Measurements from ENCODE around the gene PTPRG. TPM values are rescaled to one million over a fixed set of nuclear protein-coding genes. Genes with fewer than 3 reads are reported as not detected.
"Not testable (repeated sequence)": the region's sequence is repeated elsewhere in the genome, so short reads cannot be mapped to it uniquely, and the experiment has no call there.

PTPRG gene
- total RNA-seq, 4 donors from 2014 or later, result 11.0 to 18.5 (median 14.9) TPM

GRCh38 chr3:61813636-61814035 lies 252.3 kb downstream of the PTPRG start:
- Histone ChIP-seq H3K9me3 (no peaks in the 10 kb centered on the region), H3K27me3 (no peaks in the 10 kb centered on the region), H3K27ac (no peak overlapping the region), H3K4me3 (no peak overlapping the region), H3K4me1 (peaks cover 33% of the 10 kb centered on the region), H3K36me3 (no peaks in the 10 kb centered on the region)
- WGBS, result 65% methylated on average over 4 of the region's 4 CpGs
- TF ChIP-seq POLR2A (IDR thresholded peaks at IDR 0.05), result no peak
- TF ChIP-seq EP300 (IDR thresholded peaks at IDR 0.05), result no peak
- no peak for TF ChIP-seq POLR2AphosphoS5 (IDR thresholded peaks at IDR 0.05)
- TF ChIP-seq, protein P1, sequence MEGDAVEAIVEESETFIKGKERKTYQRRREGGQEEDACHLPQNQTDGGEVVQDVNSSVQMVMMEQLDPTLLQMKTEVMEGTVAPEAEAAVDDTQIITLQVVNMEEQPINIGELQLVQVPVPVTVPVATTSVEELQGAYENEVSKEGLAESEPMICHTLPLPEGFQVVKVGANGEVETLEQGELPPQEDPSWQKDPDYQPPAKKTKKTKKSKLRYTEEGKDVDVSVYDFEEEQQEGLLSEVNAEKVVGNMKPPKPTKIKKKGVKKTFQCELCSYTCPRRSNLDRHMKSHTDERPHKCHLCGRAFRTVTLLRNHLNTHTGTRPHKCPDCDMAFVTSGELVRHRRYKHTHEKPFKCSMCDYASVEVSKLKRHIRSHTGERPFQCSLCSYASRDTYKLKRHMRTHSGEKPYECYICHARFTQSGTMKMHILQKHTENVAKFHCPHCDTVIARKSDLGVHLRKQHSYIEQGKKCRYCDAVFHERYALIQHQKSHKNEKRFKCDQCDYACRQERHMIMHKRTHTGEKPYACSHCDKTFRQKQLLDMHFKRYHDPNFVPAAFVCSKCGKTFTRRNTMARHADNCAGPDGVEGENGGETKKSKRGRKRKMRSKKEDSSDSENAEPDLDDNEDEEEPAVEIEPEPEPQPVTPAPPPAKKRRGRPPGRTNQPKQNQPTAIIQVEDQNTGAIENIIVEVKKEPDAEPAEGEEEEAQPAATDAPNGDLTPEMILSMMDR (IDR thresholded peaks at IDR 0.05), result no peak
- no peak for DNase-seq (ENCODE audit: low spot score in 2 of 2)

DNA sequence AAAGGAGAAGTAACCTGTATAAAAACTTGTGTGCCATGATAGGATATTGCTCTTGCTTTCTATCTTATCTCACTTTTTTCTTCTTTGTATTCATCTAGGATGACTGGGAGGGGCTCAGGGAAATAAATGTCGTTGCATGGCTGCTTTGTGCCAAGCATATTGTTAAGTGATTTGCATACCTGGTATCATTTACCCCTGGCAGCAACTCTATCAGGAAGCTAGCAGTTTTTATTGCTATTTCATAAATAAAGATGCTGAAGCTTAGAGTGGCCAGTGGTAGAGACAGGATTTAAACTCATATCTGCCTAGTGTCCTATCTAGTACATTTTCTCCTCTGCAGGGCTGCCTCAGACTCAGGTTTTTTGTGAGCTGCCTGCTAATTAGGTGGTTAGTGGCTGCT lies 253.3 kb downstream of the PTPRG start:
- Histone ChIP-seq H3K4me3 (no peak overlapping the region), H3K9me3 (no peaks in the 10 kb centered on the region), H3K36me3 (no peaks in the 10 kb centered on the region), H3K27me3 (no peaks in the 10 kb centered on the region), H3K4me1 (peaks cover 22% of the 10 kb centered on the region), H3K27ac (no peak overlapping the region)
- WGBS, result 12% methylated on average over 1 of the region's 1 CpG
- TF ChIP-seq, protein P1 (IDR thresholded peaks at IDR 0.05), result no peak
- TF ChIP-seq POLR2AphosphoS5 (IDR thresholded peaks at IDR 0.05) (no peak), POLR2A (IDR thresholded peaks at IDR 0.05) (no peak), EP300 (IDR thresholded peaks at IDR 0.05) (no peak)
- no peak for DNase-seq (ENCODE audit: low spot score in 2 of 2)

GRCh38 chr3:61816304-61816703 lies 254.9 kb downstream of the PTPRG start:
- H3K27ac ChIP-seq; H3K27me3 ChIP-seq; H3K36me3 ChIP-seq; H3K4me3 ChIP-seq; H3K9me3 ChIP-seq; DNase-seq (ENCODE audit: low spot score in 2 of 2): not testable (repeated sequence)
- 82% methylated on average over 5 of the region's 5 CpGs for WGBS
- peaks cover 12% of the 10 kb centered on the region for H3K4me1 ChIP-seq

DNA sequence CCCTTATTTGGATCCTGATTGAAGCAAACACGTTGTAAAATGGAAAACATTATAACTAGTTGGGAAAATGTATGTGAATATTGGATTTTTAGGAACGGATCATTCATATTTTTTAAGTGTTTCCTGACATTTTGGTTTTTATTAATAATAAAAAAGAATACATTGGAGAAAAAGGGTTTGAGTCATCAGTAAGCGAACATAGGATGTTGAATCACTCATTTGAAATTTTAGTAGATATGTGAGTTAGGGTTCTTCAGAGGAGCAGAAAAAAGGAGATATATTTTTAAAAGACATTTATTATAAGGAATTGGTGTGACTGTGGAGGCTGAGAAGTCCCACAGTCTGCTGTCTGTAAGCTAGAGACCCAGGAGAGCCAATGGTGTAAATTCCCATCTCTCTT lies 258.5 kb downstream of the PTPRG start:
- H3K27me3 ChIP-seq, result no peaks in the 10 kb centered on the region
- H3K4me3 ChIP-seq, result no peak overlapping the region
- no peaks in the 10 kb centered on the region for H3K9me3 ChIP-seq
- WGBS, result 87% methylated on average over 3 of the region's 3 CpGs
- no peak overlapping the region for H3K27ac ChIP-seq
- peaks cover under 1% of the 10 kb centered on the region for H3K4me1 ChIP-seq
- no peaks in the 10 kb centered on the region for H3K36me3 ChIP-seq
- TF ChIP-seq POLR2AphosphoS5 (IDR thresholded peaks at IDR 0.05), result no peak
- no peak for TF ChIP-seq EP300 (IDR thresholded peaks at IDR 0.05)
- DNase-seq (ENCODE audit: low spot score in 2 of 2), result no peak

- H3K27me3 ChIP-seq, result no peaks in the 10 kb centered on the region
- H3K36me3 ChIP-seq, result no peaks in the 10 kb centered on the region
- H3K4me3 ChIP-seq, result no peak overlapping the region
- H3K9me3 ChIP-seq, result no peaks in the 10 kb centered on the region
- 90% methylated on average over 6 of the region's 6 CpGs for WGBS
- no peak for TF ChIP-seq POLR2AphosphoS5 (IDR thresholded peaks at IDR 0.05)
- TF ChIP-seq, protein P1 (IDR thresholded peaks at IDR 0.05), result no peak
- no peak for TF ChIP-seq POLR2A (IDR thresholded peaks at IDR 0.05)
- TF ChIP-seq EP300 (IDR thresholded peaks at IDR 0.05), result no peak
- H3K4me1 ChIP-seq, result no peaks in the 10 kb centered on the region
- no peak overlapping the region for H3K27ac ChIP-seq
- DNase-seq (ENCODE audit: low spot score in 2 of 2), result no peak
Observed at GRCh38 chr3:61820306-61820992, 259.1 kb downstream of the PTPRG start.

DNA sequence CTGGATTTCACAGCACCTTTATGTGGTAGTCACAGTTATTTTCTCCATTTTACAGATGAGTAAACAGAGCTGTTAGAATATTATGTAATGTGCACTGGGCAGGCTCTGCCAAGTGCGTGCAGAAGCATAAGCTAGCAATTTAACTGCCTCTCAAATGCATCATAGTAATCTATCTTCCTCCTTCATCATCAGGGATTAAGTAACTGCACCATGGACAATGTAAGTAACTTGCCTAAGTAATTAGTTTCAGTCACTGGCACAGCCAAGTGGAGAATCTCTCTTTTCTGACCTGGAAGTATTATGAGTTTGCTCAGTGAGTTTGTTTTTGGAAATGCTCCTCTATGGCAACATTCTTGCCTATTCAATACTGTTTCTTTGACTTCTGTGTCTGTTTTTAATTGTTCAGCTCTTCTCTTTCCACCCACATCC lies 260.5 kb downstream of the PTPRG start:
- no peak for TF ChIP-seq EP300 (IDR thresholded peaks at IDR 0.05)
- TF ChIP-seq POLR2AphosphoS5 (IDR thresholded peaks at IDR 0.05), result peak in 1 of 3 donors; percentile 10
- Histone ChIP-seq H3K27me3 (no peaks in the 10 kb centered on the region), H3K4me3 (no peak overlapping the region), H3K27ac (peak overlapping the region; percentile 14), H3K4me1 (no peaks in the 10 kb centered on the region), H3K36me3 (no peaks in the 10 kb centered on the region), H3K9me3 (no peaks in the 10 kb centered on the region)
- no peak for DNase-seq (ENCODE audit: low spot score in 2 of 2)
- 42% methylated on average over 1 of the region's 1 CpG for WGBS

- Histone ChIP-seq H3K4me3 (no peak overlapping the region), H3K27me3 (no peaks in the 10 kb centered on the region), H3K9me3 (no peaks in the 10 kb centered on the region), H3K4me1 (no peaks in the 10 kb centered on the region), H3K36me3 (no peaks in the 10 kb centered on the region), H3K27ac (peak overlapping the region; percentile 35)
- no peak for DNase-seq (ENCODE audit: low spot score in 2 of 2)
- TF ChIP-seq EP300 (IDR thresholded peaks at IDR 0.05) (no peak), POLR2AphosphoS5 (IDR thresholded peaks at IDR 0.05) (no peak), POLR2A (IDR thresholded peaks at IDR 0.05) (no peak)
- TF ChIP-seq, protein P1 (IDR thresholded peaks at IDR 0.05), result no peak
- WGBS, result 93% methylated on average over 2 of the region's 2 CpGs
Observed at GRCh38 chr3:61822588-61822987, 261.2 kb downstream of the PTPRG start.

All from suprapubic skin (tissue), 4 donors.